Measurements from ENCODE around the gene TRAF7. TPM values are rescaled to one million over a fixed set of nuclear protein-coding genes. Genes with fewer than 3 reads are reported as not detected.

The TRAF7 gene
- 72.4 and 77.7 TPM in 2 replicates for total RNA-seq

GRCh38 chr16:2155091-2155950 lies at the start of gene TRAF7:
TSS of gene TRAF7 (plus strand) at chr16:2155782. CDS start at chr16:2163921, 8,139 bp downstream.

DNA sequence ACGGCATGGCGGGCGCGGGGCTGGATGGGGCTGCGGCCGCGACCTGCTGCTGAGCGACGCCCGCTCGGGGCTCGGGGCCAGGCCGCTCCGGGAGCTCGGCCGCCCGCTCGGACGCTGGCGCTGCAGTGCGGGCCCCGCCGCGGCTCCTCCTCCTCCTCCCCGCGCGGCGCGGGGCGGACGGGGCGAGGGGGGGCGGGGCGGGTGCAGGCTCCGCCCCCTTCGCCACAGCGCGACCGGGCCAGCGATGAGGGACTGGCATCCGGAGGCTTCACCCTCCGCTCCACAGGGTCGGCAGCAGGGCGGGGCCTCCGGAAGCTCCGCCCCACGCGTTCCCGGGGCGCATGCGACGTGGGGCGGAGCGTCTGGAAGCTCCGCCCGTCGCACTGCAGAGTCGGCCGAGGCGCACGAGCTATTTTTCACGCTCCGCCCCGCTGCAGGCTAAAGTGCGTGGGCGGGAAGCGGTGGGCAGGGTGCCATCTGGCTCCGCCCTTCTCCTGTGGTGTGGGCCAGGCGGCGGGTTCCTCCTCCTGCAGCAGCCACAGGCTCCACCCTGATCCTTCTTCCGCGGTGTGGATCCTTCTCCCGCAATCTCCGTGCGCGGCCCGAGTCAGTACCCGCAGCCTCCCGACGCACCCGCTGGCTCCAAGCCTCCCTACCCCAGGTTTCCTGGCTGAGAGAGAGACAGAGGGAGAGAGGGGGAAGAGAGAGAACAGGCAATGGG lies 19.7 kb upstream of the TRAF7 start, which contains the start of gene PKD1:
TSS of gene PKD1 (minus strand) at position 129 of the 721 bp plus-strand sequence. CDS start 209 bp downstream, outside the sequence.

DNA sequence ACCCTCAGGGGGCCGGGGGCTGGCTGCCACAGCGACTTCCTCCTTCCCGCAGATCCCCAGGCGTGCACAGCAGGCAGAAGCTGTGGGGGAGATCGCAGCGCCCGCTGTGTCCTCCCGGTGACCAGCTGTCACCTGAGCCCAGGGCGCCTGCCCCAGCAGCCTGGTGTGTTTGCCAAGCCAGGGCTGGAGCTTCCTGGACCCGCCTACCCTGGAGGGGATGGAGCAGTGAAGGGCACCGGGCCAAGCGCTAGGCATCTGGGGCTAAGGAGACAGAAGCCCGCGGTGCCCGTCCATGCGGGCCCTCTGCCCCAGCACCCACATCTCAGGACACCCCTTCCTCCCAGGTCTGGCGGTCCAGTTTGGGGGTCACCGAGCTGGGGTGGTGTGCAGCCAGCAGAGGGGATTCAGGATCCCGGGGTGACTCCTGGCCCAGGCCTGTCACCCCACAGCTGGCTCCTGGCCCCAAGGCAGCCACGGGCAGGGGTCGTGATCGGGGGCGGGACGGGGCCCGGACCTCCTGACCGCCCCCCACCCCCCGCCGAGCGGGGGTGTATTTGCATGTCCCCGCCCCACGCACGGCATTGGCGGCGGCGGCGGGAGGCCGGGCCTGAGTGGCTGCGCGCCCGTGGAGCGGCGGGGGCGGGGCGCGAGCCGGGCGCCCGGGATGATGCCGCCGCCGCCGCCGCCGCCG lies 7.5 kb upstream of the TRAF7 start, which contains the start of gene RAB26:
TSS of gene RAB26 (plus strand) at position 645 of the 691 bp plus-strand sequence. CDS start 159 bp downstream, outside the sequence.

GRCh38 chr16:2196162-2196980 lies 40.8 kb downstream of the TRAF7 start, which contains the start of gene CASKIN1:
TSS of gene CASKIN1 (minus strand) at chr16:2196605. CDS start at chr16:2196432, 173 bp downstream.

DNA sequence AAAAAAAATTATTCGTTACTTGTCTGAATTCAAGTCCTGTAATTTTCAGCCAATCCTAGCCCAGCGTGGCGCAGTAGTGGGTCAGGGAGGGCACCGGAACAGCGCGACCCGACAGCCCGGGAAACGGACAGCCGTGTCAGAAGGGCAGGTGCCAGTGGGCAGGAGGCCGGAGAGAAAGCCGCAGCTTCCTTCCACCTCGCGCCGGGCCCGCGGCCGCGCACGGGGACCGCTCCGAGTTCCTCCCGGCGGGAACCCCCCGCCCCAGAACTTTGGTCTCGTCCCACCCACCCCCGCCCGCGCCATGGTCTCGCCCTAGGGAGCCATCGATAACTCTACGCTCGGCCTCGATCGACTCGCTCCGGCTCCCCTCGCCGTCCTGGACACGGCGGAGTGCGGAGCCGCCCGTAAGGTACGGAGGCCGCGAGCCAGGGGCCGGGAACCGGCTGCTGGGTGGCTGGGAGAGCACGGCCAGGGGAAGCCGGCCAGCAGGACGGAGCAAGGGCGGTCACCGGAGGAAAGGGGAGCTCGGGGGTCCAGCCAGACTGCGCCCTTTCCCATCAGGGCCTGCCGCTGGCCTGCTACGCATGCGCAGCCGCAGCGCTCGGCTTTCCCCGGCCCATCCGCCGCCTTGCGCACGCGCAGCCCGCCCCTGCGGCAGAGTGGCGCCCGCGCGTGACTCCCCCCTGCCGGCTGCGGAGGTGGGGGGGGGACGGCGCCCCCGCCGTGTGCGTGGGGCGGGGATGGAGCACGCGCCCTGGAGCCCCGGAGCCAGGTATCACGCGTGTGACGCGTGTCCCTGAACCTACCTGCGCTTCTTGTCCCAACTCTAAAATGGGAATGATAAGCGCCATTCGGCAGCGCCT lies 49.8 kb downstream of the TRAF7 start, which contains the start of gene MLST8:
TSS of gene MLST8 (plus strand) at position 351 of the 863 bp plus-strand sequence. CDS start 632 bp downstream, outside the sequence.

DNA sequence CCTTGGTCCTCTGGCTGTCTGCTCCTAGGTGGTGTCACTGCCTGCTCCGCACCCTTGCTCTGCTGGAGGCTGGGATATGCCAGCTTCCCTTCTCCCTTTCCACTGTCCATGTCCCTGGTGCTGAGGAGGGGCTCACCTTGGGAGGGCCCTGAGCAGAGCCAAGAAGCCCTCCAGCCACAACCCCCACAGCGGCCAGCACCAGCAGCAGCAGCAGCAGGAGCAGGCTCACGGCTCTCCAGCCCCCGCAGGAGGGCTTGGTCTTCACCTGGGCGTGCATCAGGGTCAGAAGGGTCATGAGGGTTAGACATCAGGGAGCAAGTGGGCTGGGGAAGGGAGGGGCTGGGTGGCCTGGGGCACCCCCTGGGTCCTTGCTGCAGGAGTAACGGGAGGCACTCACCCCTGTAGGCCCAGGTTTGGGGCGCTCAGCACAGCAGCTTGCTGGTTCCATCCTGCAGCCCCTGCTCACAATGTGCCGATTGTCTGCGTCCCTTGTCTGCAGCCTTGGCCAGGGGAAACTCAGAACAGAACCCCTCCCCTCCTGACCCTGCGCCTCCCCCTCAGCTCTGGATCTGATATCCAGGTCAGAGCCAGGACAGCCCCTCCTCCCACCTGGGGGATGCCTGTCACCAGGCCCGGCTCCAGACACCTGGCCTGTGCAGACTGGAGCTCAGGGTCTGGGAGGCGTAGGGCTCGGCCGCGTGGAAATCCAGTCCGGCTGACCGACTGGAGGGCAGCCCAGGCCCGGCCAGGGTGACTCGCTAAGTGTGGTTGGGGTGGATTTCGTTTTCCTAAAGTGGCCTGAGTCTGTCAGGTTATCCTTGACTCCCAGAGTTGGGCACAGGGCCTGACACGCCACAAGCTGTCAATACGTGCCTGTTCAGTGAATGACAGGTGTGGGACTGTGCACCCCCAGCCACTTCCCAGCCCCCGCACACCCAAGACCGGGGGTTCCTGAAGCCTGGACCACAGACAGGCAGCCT lies 55.1 kb downstream of the TRAF7 start, which contains the start of gene BRICD5:
TSS of gene BRICD5 (minus strand) at position 478 of the 980 bp plus-strand sequence. CDS start at position 448, 30 bp downstream.

DNA sequence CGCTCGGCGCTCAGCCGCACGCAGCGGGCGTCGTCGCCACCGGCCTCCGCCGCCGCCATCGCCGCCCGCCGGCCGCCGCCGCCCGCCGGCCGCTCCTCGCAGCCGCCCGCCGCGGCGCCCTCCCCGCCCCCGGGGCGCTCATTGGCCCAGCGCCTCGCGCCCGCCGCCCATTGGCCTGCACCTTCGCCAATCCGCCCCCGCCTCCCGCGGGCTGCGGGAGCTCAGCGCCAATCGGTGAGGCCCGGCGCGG lies 59.1 kb downstream of the TRAF7 start, which contains the start of gene PGP:
TSS of gene PGP (minus strand) at position 122 of the 250 bp plus-strand sequence. CDS start at position 59, 63 bp downstream.

DNA sequence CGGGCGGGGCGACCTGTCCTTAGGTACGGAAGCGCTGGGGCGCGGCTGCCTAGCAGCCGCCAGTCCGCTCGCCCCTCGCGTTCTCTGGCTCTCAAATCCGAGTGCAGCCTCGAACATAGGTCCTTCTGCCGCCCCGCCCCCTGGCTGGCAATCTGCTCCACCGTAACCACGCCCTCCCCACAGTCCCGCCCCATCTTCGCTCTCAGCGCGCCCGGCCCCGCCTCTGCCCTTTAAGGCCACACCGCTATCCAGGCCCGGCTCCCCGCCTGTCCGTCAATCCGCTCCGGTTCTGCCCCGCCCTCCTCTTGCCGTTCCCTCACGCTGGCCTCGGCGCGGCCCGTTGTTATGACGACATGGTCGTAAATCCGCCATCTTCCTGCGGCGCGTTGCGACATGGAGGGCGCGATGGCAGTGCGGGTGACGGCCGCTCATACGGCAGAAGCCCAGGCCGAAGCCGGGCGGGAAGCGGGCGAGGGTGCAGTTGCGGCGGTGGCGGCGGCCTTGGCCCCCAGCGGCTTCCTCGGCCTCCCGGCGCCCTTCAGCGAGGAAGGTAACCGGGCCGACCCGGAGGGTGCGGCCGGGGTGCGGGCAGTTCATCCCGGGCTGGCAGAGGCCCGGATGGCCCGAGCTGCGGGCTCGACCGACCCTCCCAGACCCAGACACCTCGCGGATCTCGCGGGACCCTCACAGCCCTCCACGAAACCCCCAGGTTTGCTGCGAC lies 67.8 kb downstream of the TRAF7 start, which contains the start of gene E4F1:
TSS of gene E4F1 (plus strand) at position 371 of the 721 bp plus-strand sequence. CDS start at position 394, 23 bp downstream.

Small RNA genes lying within 50 kb of the gene (small RNA-seq; reads per million reads assigned to genes)
- gene MIR3180-5 (ENCODE audit: low replicate concordance) (not detected), gene MIR4516 (ENCODE audit: low replicate concordance) (not detected), gene RF00019 (ENCODE audit: low replicate concordance) (not detected), gene SNORD60 (ENCODE audit: low replicate concordance) (not detected)

Other genes with a start within 250 kb of the TRAF7 start
- not detected in 2 replicates for gene HS3ST6, start 237.4 kb upstream of the TRAF7 start, total RNA-seq
- gene MSRB1, start 212.6 kb upstream of the TRAF7 start, total RNA-seq: 13.3 and 15.3 TPM in 2 replicates
- gene RPL3L, start 201.1 kb upstream of the TRAF7 start, total RNA-seq: not detected in 2 replicates
- 103 and 191 TPM in 2 replicates for gene NDUFB10, start 196.2 kb upstream of the TRAF7 start, total RNA-seq
- gene RPS2, start 191.0 kb upstream of the TRAF7 start, total RNA-seq: 1,155 and 3,788 TPM in 2 replicates
- 0.43 TPM in 1 of 2 replicates, not detected in the other for gene RNF151, start 188.9 kb upstream of the TRAF7 start, total RNA-seq
- 49.8 and 57.6 TPM in 2 replicates for gene TBL3, start 183.7 kb upstream of the TRAF7 start, total RNA-seq
- gene NOXO1, start 174.3 kb upstream of the TRAF7 start, total RNA-seq: 0.44 TPM in 1 of 2 replicates, not detected in the other
- 14.6 and 15.3 TPM in 2 replicates for gene GFER, start 171.6 kb upstream of the TRAF7 start, total RNA-seq
- 0.86 and 5.7 TPM in 2 replicates for gene SYNGR3, start 165.8 kb upstream of the TRAF7 start, total RNA-seq
- gene ZNF598, start 146.0 kb upstream of the TRAF7 start, total RNA-seq: 39.2 and 54.9 TPM in 2 replicates
- 0.22 and 1.0 TPM in 2 replicates for gene NPW, start 136.0 kb upstream of the TRAF7 start, total RNA-seq
- 53.2 and 107 TPM in 2 replicates for gene NHERF2, start 128.9 kb upstream of the TRAF7 start, total RNA-seq
- gene NTHL1, start 107.9 kb upstream of the TRAF7 start, total RNA-seq: 17.3 and 33.6 TPM in 2 replicates
- 70.2 and 86.8 TPM in 2 replicates for gene TSC2, start 107.8 kb upstream of the TRAF7 start, total RNA-seq
- gene PKD1, start 19.9 kb upstream of the TRAF7 start, total RNA-seq: 159 and 223 TPM in 2 replicates
- 1.4 and 1.5 TPM in 2 replicates for gene RAB26, start 7.2 kb upstream of the TRAF7 start, total RNA-seq
- gene CASKIN1, start 40.8 kb downstream of the TRAF7 start, total RNA-seq: under 0.01 and 0.22 TPM in 2 replicates
- gene MLST8, start 49.7 kb downstream of the TRAF7 start, total RNA-seq: 37.4 and 39.2 TPM in 2 replicates
- gene BRICD5, start 55.1 kb downstream of the TRAF7 start, total RNA-seq: 1.5 and 1.9 TPM in 2 replicates
- 12.7 and 33.9 TPM in 2 replicates for gene PGP, start 59.1 kb downstream of the TRAF7 start, total RNA-seq
- 28.0 and 42.5 TPM in 2 replicates for gene E4F1, start 67.8 kb downstream of the TRAF7 start, total RNA-seq
- gene DNASE1L2, start 80.7 kb downstream of the TRAF7 start, total RNA-seq: 0.86 and 1.1 TPM in 2 replicates
- gene ECI1, start 95.8 kb downstream of the TRAF7 start, total RNA-seq: 37.9 and 42.7 TPM in 2 replicates
- 103 and 122 TPM in 2 replicates for gene RNPS1, start 112.3 kb downstream of the TRAF7 start, total RNA-seq
- 0.72 and 3.5 TPM in 2 replicates for gene ABCA3, start 184.9 kb downstream of the TRAF7 start, total RNA-seq